Activated CD8-positive, alpha-beta memory T cell treated with anti-CD3 and anti-CD28 coated beads for 36 hours (primary cell): ENCODE measurements around the gene TUSC2. TPM values are rescaled to one million over a fixed set of nuclear protein-coding genes. Genes with fewer than 3 reads are reported as not detected.

Source experiments
- CTCF ChIA-PET: fragments of 350-600 bp; sonication (Branson Sonifier 250); formaldehyde crosslinking; loops from one replicate; lab custom pipeline; 2021; ENCODE audit warnings: antibody characterized with exemption; lab: Charles Lee
- POLR2A ChIA-PET: fragments of 350-600 bp; sonication (Branson Sonifier 250); formaldehyde crosslinking; loops from one replicate; lab custom pipeline; 2021; ENCODE audit warnings: antibody characterized with exemption; lab: Charles Lee
- total RNA-seq, 2 experiments: library from RNA; stranded (reverse); gene quantifications; one replicate each; pipeline ENCODE4 v1.2.3, GENCODE V29; 2021

TUSC2 gene, protein sequence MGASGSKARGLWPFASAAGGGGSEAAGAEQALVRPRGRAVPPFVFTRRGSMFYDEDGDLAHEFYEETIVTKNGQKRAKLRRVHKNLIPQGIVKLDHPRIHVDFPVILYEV
- total RNA-seq, result 10 to 100 TPM; 33.6 TPM

DNA sequence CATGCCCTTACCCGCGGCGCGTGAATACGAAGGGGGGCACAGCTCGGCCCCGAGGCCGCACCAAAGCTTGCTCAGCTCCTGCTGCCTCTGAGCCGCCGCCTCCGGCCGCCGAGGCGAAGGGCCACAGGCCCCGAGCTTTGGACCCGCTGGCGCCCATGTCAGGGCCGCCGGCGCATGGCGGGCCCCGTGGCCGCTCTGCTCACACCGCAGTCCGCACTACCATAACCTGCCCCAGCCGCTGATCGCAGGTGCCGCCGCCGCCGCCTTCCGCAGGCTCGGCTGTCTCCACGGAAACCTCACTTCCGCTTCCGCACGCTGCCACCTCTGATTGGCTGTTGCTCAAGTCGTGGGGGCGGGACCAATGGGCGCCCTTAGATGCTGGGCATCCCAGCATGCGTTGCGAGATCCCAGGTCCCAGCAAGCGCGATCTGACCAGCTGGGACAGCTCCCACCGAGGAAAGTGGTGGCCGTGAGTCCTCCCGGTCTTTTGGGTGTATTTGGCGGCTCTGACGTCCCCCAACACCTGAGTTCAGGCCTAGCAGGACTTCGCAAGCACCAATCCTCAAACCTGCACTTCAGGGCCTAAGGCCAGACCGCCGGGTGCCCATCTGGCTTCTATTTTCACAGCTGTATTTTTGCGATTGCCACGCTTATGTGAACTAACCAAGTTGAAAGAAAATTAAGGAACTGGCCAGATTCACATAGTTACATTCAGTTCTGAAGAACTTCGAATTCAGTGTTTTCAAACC is at the start of gene TUSC2:
TUSC2 (minus strand) TSS at position 281 of the 749 bp plus-strand sequence; CDS start at position 157, 124 bp downstream.
- CTCF ChIA-PET, result interaction anchor here (0.6 to 1.7 kb wide), 9 partner anchors 9 to 100 kb away, joined by 3 to 7 read pairs (median 3); partner anchors contain the start of genes IFRD2 and RASSF1
- POLR2A ChIA-PET, result interaction anchor here (0.6 to 2.6 kb wide), 10 partner anchors 9 to 608 kb away, joined by 3 to 28 read pairs (median 6); partner anchors contain the start of genes CYB561D2, HYAL3, IFRD2 and NAA80

GRCh38 chr3:50375258-50375931 is 47.4 kb upstream of the TUSC2 start:
- ChIA-PET POLR2A (no interaction called here), CTCF (no interaction called here)

GRCh38 chr3:50374363-50375257 is 46.6 kb upstream of the TUSC2 start:
- POLR2A ChIA-PET, result no interaction called here
- CTCF ChIA-PET, result no interaction called here

GRCh38 chr3:50373146-50374051 is 45.4 kb upstream of the TUSC2 start:
- ChIA-PET CTCF (interaction anchor here (0.6 kb wide), 1 partner anchor 17 kb away, joined by 4 read pairs; no protein-coding TSS in a partner anchor), POLR2A (no interaction called here)

DNA sequence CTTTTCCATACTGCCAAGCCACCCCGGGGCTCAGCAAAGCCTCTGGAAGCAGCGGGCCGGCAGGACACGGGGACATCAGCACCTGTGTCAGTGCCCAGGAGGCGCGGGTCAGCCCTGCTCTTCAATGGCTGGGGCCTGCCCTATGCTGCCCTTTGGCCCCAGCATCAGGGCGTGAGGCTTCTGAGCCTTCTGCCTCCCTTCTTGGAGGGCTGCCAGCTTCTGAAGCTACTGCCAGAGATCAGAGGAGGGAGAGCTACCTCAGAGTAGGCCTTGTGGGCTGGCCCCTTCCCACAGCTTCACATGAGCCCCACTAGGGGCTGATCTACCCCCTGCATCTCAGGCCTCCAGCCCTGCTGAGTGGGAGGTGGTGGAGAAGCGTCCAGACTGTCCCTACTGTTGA is 44.3 kb upstream of the TUSC2 start:
- CTCF ChIA-PET, result no interaction called here

GRCh38 chr3:50371133-50371685 is 43.2 kb upstream of the TUSC2 start:
- POLR2A ChIA-PET, result no interaction called here
- CTCF ChIA-PET, result interaction anchor here (0.9 kb wide), 1 partner anchor 171 kb away, joined by 3 read pairs; no protein-coding TSS in a partner anchor

More for the DNA sequence above, 44.3 kb upstream of the TUSC2 start:
- POLR2A ChIA-PET, result no interaction called here

GRCh38 chr3:50370594-50370993 is 42.6 kb upstream of the TUSC2 start:
- CTCF ChIA-PET, result interaction anchor here (0.9 to 1.0 kb wide), 2 partner anchors 11 to 172 kb away, joined by 3 read pairs; partner anchors contain the start of gene TMEM115

DNA sequence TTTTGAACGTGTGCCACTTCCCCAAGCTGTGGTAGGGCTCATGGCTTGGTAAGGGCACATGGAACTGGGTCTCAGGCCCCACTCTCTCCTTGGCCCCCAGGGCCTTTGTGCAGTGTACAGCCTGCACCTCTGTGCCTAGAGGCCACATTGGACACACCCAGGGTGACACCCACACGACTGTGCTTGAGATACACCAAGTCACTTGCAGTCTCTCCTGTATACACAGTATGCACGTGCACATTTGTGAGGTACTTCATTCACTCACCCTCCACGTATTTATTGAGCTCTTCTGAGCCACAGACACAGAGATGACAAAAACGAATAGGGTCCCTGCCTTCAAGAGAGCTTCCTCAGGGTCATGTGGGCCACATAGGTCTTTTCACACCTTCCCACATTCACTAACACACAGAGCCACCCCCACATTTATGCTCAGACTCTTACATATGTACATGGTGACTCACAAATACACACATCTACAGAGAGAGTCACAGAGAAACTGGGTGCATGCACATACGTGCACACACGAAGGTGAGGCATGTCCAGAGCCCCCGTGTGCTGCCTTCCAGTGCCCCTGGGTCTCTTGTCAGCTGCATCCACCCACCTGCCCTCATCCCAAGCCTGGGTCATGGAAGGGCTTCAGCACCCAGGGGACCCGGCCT is 41.1 kb upstream of the TUSC2 start:
- ChIA-PET CTCF (interaction anchor here (1.0 to 1.3 kb wide), 2 partner anchors 9 to 67 kb away, joined by 3 to 4 read pairs; partner anchors contain the start of gene TMEM115), POLR2A (no interaction called here)

More at GRCh38 chr3:50370594-50370993, 42.6 kb upstream of the TUSC2 start:
- POLR2A ChIA-PET, result no interaction called here

DNA sequence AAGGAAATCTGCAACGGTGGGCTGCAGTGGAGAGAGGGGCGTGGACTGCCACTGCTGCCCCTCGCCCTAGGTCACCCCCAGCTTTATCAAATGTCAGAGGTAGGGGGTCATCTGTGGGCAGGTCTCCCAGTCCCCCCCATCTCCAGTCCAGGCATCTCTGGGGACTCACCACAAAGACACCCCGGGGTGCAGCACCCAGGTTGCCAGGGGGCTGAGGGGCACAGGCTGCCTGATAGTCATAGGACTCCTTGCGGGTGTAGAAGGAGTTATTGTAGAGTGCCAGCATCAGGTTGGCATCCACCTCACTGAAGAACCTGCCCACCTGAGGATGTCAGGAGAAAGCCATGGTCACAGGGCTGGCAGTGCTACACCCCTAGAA is 37.8 kb upstream of the TUSC2 start:
- ChIA-PET CTCF (interaction anchor here (1.0 kb wide), 1 partner anchor 250 kb away, joined by 4 read pairs; the partner anchor contains the start of gene MAPKAPK3), POLR2A (interaction anchor here (0.5 kb wide), 1 partner anchor 1911 kb away, joined by 4 read pairs; no protein-coding TSS in a partner anchor)

DNA sequence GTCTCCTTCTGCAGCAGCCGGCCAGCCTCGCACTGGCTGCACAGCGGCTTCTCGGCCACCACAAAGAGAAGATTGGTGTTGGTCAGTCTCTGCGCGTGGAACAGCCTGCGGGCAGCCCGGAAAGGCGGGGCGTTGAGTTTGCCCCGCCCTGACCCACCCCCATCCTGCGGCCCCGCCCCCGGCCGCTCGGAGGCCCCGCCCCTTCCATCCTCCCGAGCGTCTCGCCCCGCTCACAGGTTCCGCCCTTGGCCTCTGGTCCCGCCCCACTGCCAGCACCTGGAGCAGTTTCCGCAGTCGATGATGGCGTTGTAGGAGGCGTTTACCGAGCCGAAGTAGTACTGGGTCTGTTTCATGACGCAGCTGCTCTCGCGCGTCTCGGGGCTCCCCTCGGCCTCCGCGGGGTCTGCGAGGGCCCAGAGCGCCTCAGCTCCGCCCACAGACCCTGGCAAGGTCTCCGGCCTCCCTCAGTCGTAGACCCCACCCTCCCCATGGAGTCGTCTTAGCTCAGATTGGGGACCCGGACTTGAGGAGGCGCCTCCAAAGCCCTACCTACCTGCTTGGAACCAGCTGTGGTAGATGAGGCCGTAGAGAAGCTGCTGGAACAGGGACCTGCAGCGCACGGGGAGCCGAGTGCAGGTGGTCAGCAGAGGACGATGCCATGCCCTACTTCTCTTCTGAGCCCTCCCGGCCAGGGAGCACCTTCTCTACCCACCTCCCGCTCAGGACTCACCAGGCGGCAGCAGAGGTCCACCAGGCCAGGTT is 37.2 kb upstream of the TUSC2 start:
- ChIA-PET CTCF (interaction anchor here (0.6 to 1.0 kb wide), 3 partner anchors 18 to 251 kb away, joined by 3 to 5 read pairs (median 4); partner anchors contain the start of genes HEMK1 and MAPKAPK3), POLR2A (interaction anchor here (0.5 to 1.4 kb wide), 4 partner anchors 12 to 1912 kb away, joined by 3 to 4 read pairs (median 3); partner anchors contain the start of gene NPRL2)

GRCh38 chr3:50364573-50365079 is 36.6 kb upstream of the TUSC2 start:
- ChIA-PET POLR2A (interaction anchor here (0.9 to 1.4 kb wide), 4 partner anchors 11 to 27 kb away, joined by 3 to 5 read pairs (median 3); partner anchors contain the start of gene NPRL2), CTCF (interaction anchor here (0.7 to 0.9 kb wide), 2 partner anchors 203 to 205 kb away, joined by 3 read pairs; partner anchors contain the start of genes C3orf18 and HEMK1)

GRCh38 chr3:50359760-50360110 is 31.7 kb upstream of the TUSC2 start:
- ChIA-PET CTCF (interaction anchor here (1.5 to 1.6 kb wide), 2 partner anchors 9 to 10 kb away, joined by 3 to 4 read pairs; partner anchors contain the start of genes CYB561D2 and NPRL2), POLR2A (interaction anchor here (1.4 kb wide), 1 partner anchor 23 kb away, joined by 4 read pairs; no protein-coding TSS in a partner anchor)

GRCh38 chr3:50358911-50359759 is 31.1 kb upstream of the TUSC2 start, which contains the start of gene TMEM115:
Gene TMEM115 (minus strand): TSS chr3:50359521. CDS start chr3:50359063, 458 bp downstream.
- POLR2A ChIA-PET, result interaction anchor here (0.7 to 1.4 kb wide), 2 partner anchors 9 to 22 kb away, joined by 3 to 4 read pairs; partner anchors contain the start of gene NPRL2

GRCh38 chr3:50358355-50358910 is 30.4 kb upstream of the TUSC2 start:
- ChIA-PET CTCF (no interaction called here), POLR2A (no interaction called here)

More at GRCh38 chr3:50358911-50359759, 31.1 kb upstream of the TUSC2 start, which contains the start of gene TMEM115:
- CTCF ChIA-PET, result interaction anchor here (1.5 to 1.6 kb wide), 2 partner anchors 9 to 11 kb away, joined by 3 to 4 read pairs; partner anchors contain the start of genes CYB561D2 and NPRL2
